Fibroblast of lung (primary cell): ENCODE results near the gene CREBL2.

Experiments used
- CTCF ChIP-seq, 2 donors: IDR thresholded peaks in 1 of 2; conservative IDR thresholded peaks in 1 of 2; 1 replicate in 1 of 2; 2 replicates in 1 of 2; pipeline ENCODE4 v1.5.1; 2011 to 2012; ENCODE audit warnings: low read length in 2 of 2, control low read depth in 1 of 2, inconsistent platforms in 1 of 2, low read depth in 1 of 2, mild to moderate bottlenecking in 1 of 2
- EZH2 ChIP-seq: IDR thresholded peaks from 2 replicates; pipeline ENCODE4 v1.5.1; 2012; ENCODE audit warnings: low read length, control low read depth, mild to moderate bottlenecking; ENCODE audit errors: missing control alignments

GRCh38 chr12:12653922-12654321 lies 42.2 kb downstream of the CREBL2 start:
- no peak for TF ChIP-seq EZH2
- TF ChIP-seq CTCF (conservative IDR thresholded peaks at IDR 0.05 in 1 of 2, IDR thresholded peaks at IDR 0.05 in 1 of 2; ENCODE audit: low read depth in 1 of 2, low read length in 2 of 2), result no peak
